Measurements from ENCODE around the gene TMEM176B.

Gene TMEM176B

DNA sequence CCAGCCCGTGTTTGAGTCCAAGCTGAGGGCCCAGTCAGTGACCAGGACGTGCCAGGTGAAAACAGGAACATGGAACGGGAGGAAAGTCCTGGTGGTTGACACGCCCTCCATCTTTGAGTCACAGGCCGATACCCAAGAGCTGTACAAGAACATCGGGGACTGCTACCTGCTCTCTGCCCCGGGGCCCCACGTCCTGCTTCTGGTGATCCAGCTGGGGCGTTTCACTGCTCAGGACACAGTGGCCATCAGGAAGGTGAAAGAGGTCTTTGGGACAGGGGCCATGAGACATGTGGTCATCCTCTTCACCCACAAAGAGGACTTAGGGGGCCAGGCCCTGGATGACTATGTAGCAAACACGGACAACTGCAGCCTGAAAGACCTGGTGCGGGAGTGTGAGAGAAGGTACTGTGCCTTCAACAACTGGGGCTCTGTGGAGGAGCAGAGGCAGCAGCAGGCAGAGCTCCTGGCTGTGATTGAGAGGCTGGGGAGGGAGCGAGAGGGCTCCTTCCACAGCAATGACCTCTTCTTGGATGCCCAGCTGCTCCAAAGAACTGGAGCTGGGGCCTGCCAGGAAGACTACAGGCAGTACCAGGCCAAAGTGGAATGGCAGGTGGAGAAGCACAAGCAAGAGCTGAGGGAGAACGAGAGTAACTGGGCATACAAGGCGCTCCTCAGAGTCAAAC lies 57.7 kb downstream of the TMEM176B start:
- H3K27me3 ChIP-seq (ENCODE audit: insufficient read depth, low read length, poor library complexity) = no peaks in the 10 kb centered on the region
- peak overlapping the region; percentile 14; the same call in 1 of the 2 replicates for H3K9ac ChIP-seq (ENCODE audit: low read depth, low read length)
- no peak for TF ChIP-seq EZH2 (IDR thresholded peaks at IDR 0.05; ENCODE audit: borderline replicate concordance, low read depth, low read length, severe bottlenecking)
- peak overlapping the region; percentile 70 for H3K4me2 ChIP-seq (ENCODE audit: insufficient read depth, low read length)
- H2AFZ ChIP-seq (ENCODE audit: low read depth, low read length) = no peak overlapping the region
- H3K9me3 ChIP-seq (ENCODE audit: insufficient read depth, low read length, severe bottlenecking) = no peaks in the 10 kb centered on the region
- DNase-seq = no peak
- peaks cover 68% of the 10 kb centered on the region for H3K4me1 ChIP-seq (ENCODE audit: insufficient read depth, low read length)
- peak overlapping the region in 1 of 2 experiments; percentile 33; a peak in 1 of 4 replicates for H3K4me3 ChIP-seq (ENCODE audit: low read depth in 1 of 2, low read length in 2 of 2)
- peaks cover 65% of the 10 kb centered on the region for H3K79me2 ChIP-seq (ENCODE audit: insufficient read depth, low read length)
- no peak for ATAC-seq (ENCODE audit: insufficient read depth, low read depth)
- H4K20me1 ChIP-seq (ENCODE audit: insufficient read depth, low read length) = peaks cover 19% of the 10 kb centered on the region
- peaks cover 75% of the 10 kb centered on the region for H3K36me3 ChIP-seq (ENCODE audit: insufficient read depth, low read length)
- H3K27ac ChIP-seq (ENCODE audit: low read length) = peak overlapping the region; percentile 95; the same call in 1 of the 2 replicates
